Measurements from ENCODE around the gene APOBEC3G.

DNA sequence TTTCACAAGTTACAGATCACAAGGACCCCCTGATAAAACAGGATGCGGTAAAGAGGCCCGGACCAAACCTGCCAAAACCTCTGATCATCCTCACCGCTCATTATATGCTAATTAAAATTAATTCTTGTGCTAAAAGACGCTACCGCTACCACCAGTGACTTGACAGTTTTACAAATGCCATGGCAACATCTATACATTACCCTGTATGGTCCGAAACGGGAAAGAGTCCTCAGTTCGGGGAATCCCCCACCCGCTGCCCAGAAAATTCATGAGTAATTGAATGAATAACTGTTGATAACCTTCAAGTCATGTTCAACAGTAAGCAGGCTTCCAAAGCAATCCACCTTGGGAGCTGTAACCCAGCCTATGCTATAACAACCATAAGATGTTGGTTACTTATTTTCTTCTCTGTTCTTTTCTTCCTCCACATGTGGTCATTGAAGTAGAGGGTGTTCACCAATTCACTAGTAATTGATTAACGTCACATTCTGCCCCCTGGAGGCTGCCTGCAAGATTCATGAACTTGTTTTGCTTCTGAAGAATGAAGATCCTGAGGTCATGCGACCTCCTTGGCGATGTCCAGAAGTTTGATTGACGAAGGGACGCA lies 40.6 kb downstream of the APOBEC3G start:
- TF ChIP-seq, protein P1, sequence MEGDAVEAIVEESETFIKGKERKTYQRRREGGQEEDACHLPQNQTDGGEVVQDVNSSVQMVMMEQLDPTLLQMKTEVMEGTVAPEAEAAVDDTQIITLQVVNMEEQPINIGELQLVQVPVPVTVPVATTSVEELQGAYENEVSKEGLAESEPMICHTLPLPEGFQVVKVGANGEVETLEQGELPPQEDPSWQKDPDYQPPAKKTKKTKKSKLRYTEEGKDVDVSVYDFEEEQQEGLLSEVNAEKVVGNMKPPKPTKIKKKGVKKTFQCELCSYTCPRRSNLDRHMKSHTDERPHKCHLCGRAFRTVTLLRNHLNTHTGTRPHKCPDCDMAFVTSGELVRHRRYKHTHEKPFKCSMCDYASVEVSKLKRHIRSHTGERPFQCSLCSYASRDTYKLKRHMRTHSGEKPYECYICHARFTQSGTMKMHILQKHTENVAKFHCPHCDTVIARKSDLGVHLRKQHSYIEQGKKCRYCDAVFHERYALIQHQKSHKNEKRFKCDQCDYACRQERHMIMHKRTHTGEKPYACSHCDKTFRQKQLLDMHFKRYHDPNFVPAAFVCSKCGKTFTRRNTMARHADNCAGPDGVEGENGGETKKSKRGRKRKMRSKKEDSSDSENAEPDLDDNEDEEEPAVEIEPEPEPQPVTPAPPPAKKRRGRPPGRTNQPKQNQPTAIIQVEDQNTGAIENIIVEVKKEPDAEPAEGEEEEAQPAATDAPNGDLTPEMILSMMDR (conservative IDR thresholded peaks at IDR 0.05), result peak; percentile 80
- no peak for TF ChIP-seq EZH2 (IDR thresholded peaks at IDR 0.05; ENCODE audit: low read depth)
